ENCODE data around the gene UQCC3. TPM values are rescaled to one million over a fixed set of nuclear protein-coding genes. Genes with fewer than 3 reads are reported as not detected.
"Not testable (repeated sequence)": the region's sequence is repeated elsewhere in the genome, so short reads cannot be mapped to it uniquely, and the experiment has no call there.

UQCC3 gene
- polyA plus RNA-seq, 1 donor, result 7.5 TPM

- no peak for DNase-seq
Measured at GRCh38 chr11:62664405-62665074, 6.9 kb upstream of the UQCC3 start.

- DNase-seq, result peak; percentile 94
Measured at GRCh38 chr11:62665075-62665598, 6.3 kb upstream of the UQCC3 start, which contains the start of the genes C11orf98 and CSKMT. C11orf98 (minus strand) TSS chr11:62665210; CDS start chr11:62665169, 41 bp downstream. CSKMT (plus strand) TSS chr11:62665312; CDS start chr11:62665880, 568 bp downstream.

GRCh38 chr11:62665599-62666258 lies 5.7 kb upstream of the UQCC3 start:
- no peak for DNase-seq

GRCh38 chr11:62666259-62666926 lies 5.1 kb upstream of the UQCC3 start:
- DNase-seq, result no peak

- DNase-seq, result no peak
Measured at GRCh38 chr11:62667460-62667859, 4.0 kb upstream of the UQCC3 start.

- no peak for DNase-seq
Measured at GRCh38 chr11:62669420-62670161, 1.9 kb upstream of the UQCC3 start.

GRCh38 chr11:62671236-62671607 lies 251 bp upstream of the UQCC3 start:
- DNase-seq, result no peak

GRCh38 chr11:62673196-62673525 lies 1.7 kb downstream of the UQCC3 start:
- DNase-seq, result no peak

GRCh38 chr11:62675415-62675814 lies 3.9 kb downstream of the UQCC3 start:
- DNase-seq, result not testable (repeated sequence)

GRCh38 chr11:62676698-62677097 lies 5.2 kb downstream of the UQCC3 start:
- DNase-seq, result no peak

- DNase-seq, result no peak
Measured at GRCh38 chr11:62677156-62677555, 5.7 kb downstream of the UQCC3 start.

GRCh38 chr11:62677714-62678113 lies 6.2 kb downstream of the UQCC3 start:
- no peak for DNase-seq

- DNase-seq, result no peak
Measured at GRCh38 chr11:62678433-62678769, 6.9 kb downstream of the UQCC3 start.

GRCh38 chr11:62678770-62679696 lies 7.6 kb downstream of the UQCC3 start, which contains the start of gene UBXN1:
UBXN1 (minus strand) TSS chr11:62679073; CDS start chr11:62678923, 150 bp downstream.
- peak; percentile 88 for DNase-seq

- no peak for DNase-seq
Measured at GRCh38 chr11:62680825-62681240, 9.4 kb downstream of the UQCC3 start.

GRCh38 chr11:62682518-62682917 lies 11.0 kb downstream of the UQCC3 start:
- DNase-seq, result no peak

- no peak for DNase-seq
Measured at GRCh38 chr11:62687508-62688396, 16.3 kb downstream of the UQCC3 start.

- no peak for DNase-seq
Measured at GRCh38 chr11:62688491-62688890, 17.0 kb downstream of the UQCC3 start.

GRCh38 chr11:62689421-62690183 lies 18.1 kb downstream of the UQCC3 start, which contains the start of gene LRRN4CL:
LRRN4CL (minus strand) TSS chr11:62689530; CDS start chr11:62688508, 1,022 bp downstream.
- DNase-seq, result no peak
